ENCODE results near the gene ZNF513.
"Not testable (repeated sequence)": the region's sequence is repeated elsewhere in the genome, so short reads cannot be mapped to it uniquely, and the experiment has no call there.

The ZNF513 gene

GRCh38 chr2:27380626-27381545 lies at the start of gene ZNF513:
ZNF513 (minus strand) TSS chr2:27380734; CDS start chr2:27380526, 208 bp downstream.
- peak; percentile 66 to 85 (median 76) for DNase-seq (ENCODE audit: low read depth in 4 of 4, low spot score in 1 of 4)

- peak; percentile 29 to 71 (median 45) for DNase-seq (ENCODE audit: low read depth in 4 of 4, low spot score in 1 of 4)
Observed at GRCh38 chr2:27428978-27429541, 48.5 kb upstream of the ZNF513 start.

GRCh38 chr2:27428213-27428977 lies 47.9 kb upstream of the ZNF513 start, which contains the start of gene NRBP1:
NRBP1 (plus strand) TSS chr2:27428631; CDS start chr2:27433274, 4,643 bp downstream.
- peak; percentile 77 to 91 (median 88) for DNase-seq (ENCODE audit: low read depth in 4 of 4, low spot score in 1 of 4)

- DNase-seq (ENCODE audit: low read depth in 4 of 4, low spot score in 1 of 4), result no peak
Observed at GRCh38 chr2:27427863-27428212, 47.3 kb upstream of the ZNF513 start.

- DNase-seq (ENCODE audit: low read depth in 4 of 4, low spot score in 1 of 4), result not testable (repeated sequence)
Observed at GRCh38 chr2:27425039-27425438, 44.5 kb upstream of the ZNF513 start.

GRCh38 chr2:27422958-27423357 lies 42.4 kb upstream of the ZNF513 start:
- no peak for DNase-seq (ENCODE audit: low read depth in 4 of 4, low spot score in 1 of 4)

GRCh38 chr2:27421660-27422250 lies 41.2 kb upstream of the ZNF513 start:
- no peak for DNase-seq (ENCODE audit: low read depth in 4 of 4, low spot score in 1 of 4)

GRCh38 chr2:27420996-27421395 lies 40.5 kb upstream of the ZNF513 start:
- DNase-seq (ENCODE audit: low read depth in 4 of 4, low spot score in 1 of 4), result no peak

GRCh38 chr2:27416151-27416550 lies 35.6 kb upstream of the ZNF513 start:
- DNase-seq (ENCODE audit: low read depth in 4 of 4, low spot score in 1 of 4), result no peak

- DNase-seq (ENCODE audit: low read depth in 4 of 4, low spot score in 1 of 4), result no peak
Observed at GRCh38 chr2:27412419-27413152, 32.1 kb upstream of the ZNF513 start.

GRCh38 chr2:27409321-27410073 lies 29.0 kb upstream of the ZNF513 start, which contains the start of gene PPM1G:
PPM1G (minus strand) TSS chr2:27409591; CDS start chr2:27409422, 169 bp downstream.
- DNase-seq (ENCODE audit: low read depth in 4 of 4, low spot score in 1 of 4), result peak; percentile 89 to 95 (median 95)

- peak in 1 of 4 experiments; percentile 15 for DNase-seq (ENCODE audit: low read depth in 4 of 4, low spot score in 1 of 4)
Observed at GRCh38 chr2:27408601-27409320, 28.2 kb upstream of the ZNF513 start.

GRCh38 chr2:27407798-27408491 lies 27.4 kb upstream of the ZNF513 start:
- no peak for DNase-seq (ENCODE audit: low read depth in 4 of 4, low spot score in 1 of 4)

- DNase-seq (ENCODE audit: low read depth in 4 of 4, low spot score in 1 of 4), result no peak
Observed at GRCh38 chr2:27400348-27401135, 20.0 kb upstream of the ZNF513 start.

- DNase-seq (ENCODE audit: low read depth in 4 of 4, low spot score in 1 of 4), result no peak
Observed at GRCh38 chr2:27398962-27399361, 18.4 kb upstream of the ZNF513 start.

- DNase-seq (ENCODE audit: low read depth in 4 of 4, low spot score in 1 of 4), result no peak
Observed at GRCh38 chr2:27393225-27393624, 12.7 kb upstream of the ZNF513 start.

- no peak for DNase-seq (ENCODE audit: low read depth in 4 of 4, low spot score in 1 of 4)
Observed at GRCh38 chr2:27390822-27391679, 10.5 kb upstream of the ZNF513 start.
